HL-60 (cell line): ENCODE data around the gene PCDH8.

ENCODE experiments used
- DNase-seq, 2 experiments: peaks; one replicate each; pipeline ENCODE4 v3.0.0-alpha.2; 2010 to 2020; ENCODE audit warnings: low read depth in 1 of 2, low spot score in 1 of 2
- H3K27ac ChIP-seq: fragments of 250-450 bp; sonication (Bioruptor Pico); replicated peaks from 2 replicates; pipeline ENCODE4 v1.5.1; 2020; ENCODE audit warnings: mild to moderate bottlenecking, moderate library complexity
- H3K27me3 ChIP-seq: fragments of 250-450 bp; sonication (Bioruptor Pico); 2 replicates; pipeline ENCODE4 v1.5.1; 2021; ENCODE audit warnings: mild to moderate bottlenecking, moderate library complexity; ENCODE audit not compliant: insufficient read depth, poor library complexity, severe bottlenecking
- H3K4me3 ChIP-seq: replicated peaks from 2 replicates; pipeline ENCODE4 v1.5.1; 2011; ENCODE audit warnings: mild to moderate bottlenecking, control low read depth, low read length; ENCODE audit not compliant: insufficient read depth
- CTCF ChIP-seq: IDR thresholded peaks from one replicate; pipeline ENCODE4 v1.5.1; 2011; ENCODE audit warnings: low read length, control low read depth, inconsistent platforms; ENCODE audit not compliant: insufficient read depth
- GABPA ChIP-seq: IDR thresholded peaks from 2 replicates; pipeline ENCODE4 v1.6.1; 2012; ENCODE audit warnings: low read depth
- POLR2AphosphoS5 ChIP-seq: IDR thresholded peaks from 2 replicates; pipeline ENCODE4 v1.6.1; 2012; ENCODE audit warnings: low read depth
- REST ChIP-seq: IDR thresholded peaks from 2 replicates; pipeline ENCODE4 v1.6.1; 2012; ENCODE audit warnings: low read depth; ENCODE audit not compliant: insufficient replicate concordance
- SPI1 ChIP-seq: IDR thresholded peaks from 2 replicates; pipeline ENCODE4 v1.6.1; 2012; ENCODE audit warnings: low read depth, mild to moderate bottlenecking, borderline replicate concordance

The PCDH8 gene

GRCh38 chr13:52800856-52801255, 47.6 kb downstream of the PCDH8 start:
- no peak overlapping the region for H3K4me3 ChIP-seq
- DNase-seq: no peak
- H3K27me3 ChIP-seq: no peaks in the 10 kb centered on the region
- TF ChIP-seq SPI1 (no peak), CTCF (no peak), POLR2AphosphoS5 (no peak), REST (no peak), GABPA (no peak)
- no peak overlapping the region for H3K27ac ChIP-seq

- DNase-seq: no peak
These were observed 49.5 kb downstream of the PCDH8 start for GRCh38 chr13:52798770-52799430.

More at GRCh38 chr13:52798770-52799430, 49.5 kb downstream of the PCDH8 start:
- no peaks in the 10 kb centered on the region for H3K27me3 ChIP-seq
- TF ChIP-seq GABPA (no peak), REST (no peak), CTCF (no peak), POLR2AphosphoS5 (no peak), SPI1 (no peak)
- H3K4me3 ChIP-seq: no peak overlapping the region
- no peak overlapping the region for H3K27ac ChIP-seq
